ENCODE results near the gene RIPOR2. TPM values are rescaled to one million over a fixed set of nuclear protein-coding genes. Genes with fewer than 3 reads are reported as not detected.

The RIPOR2 gene
- total and polyA plus RNA-seq, 8 donors: 2.0 to 19.3 (median 9.4) TPM; not detected in 1

DNA sequence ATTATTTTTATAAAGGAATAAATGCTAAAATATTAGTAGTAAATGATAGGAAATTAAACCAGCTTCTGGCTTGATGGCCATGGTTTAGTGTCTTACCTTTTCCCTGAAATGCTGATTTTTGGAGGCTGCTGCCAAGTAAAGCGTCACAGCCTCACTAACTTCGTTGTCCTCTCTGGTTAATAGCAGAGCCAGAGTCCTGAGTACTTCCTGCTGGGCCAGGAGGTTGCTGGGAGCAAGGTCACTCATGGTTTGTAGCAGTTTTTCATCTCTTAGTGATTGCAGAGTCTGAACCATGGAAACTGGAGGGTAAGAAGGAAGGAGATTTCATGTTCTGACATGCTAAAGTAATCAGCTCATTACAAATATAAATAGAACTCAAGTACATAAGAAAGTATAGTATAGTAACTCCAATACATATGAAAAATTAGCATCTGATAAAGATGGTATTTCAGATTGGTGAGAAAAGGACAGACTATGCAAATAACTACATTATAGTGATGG, 110.6 kb downstream of the RIPOR2 start:
- H3K9me3 ChIP-seq: no peaks in the 10 kb centered on the region
- intact Hi-C loops (cut with DNase I; ENCODE audit: low total_unique reads): no loop called here
- H3K27me3 ChIP-seq: no peaks in the 10 kb centered on the region
- H3K27ac ChIP-seq: no peak overlapping the region
- peak in 1 of 2 donors; percentile 28 for DNase-seq
- no peaks in the 10 kb centered on the region for H3K4me1 ChIP-seq
- H3K36me3 ChIP-seq: peaks cover 7 to 47% (median 33%) of the 10 kb centered on the region in 4 donors
- 60 to 80% (median 66%) methylated on average over 2 of the region's 2 CpGs for WGBS, 5 donors
- no peak overlapping the region for H3K4me3 ChIP-seq
- TF ChIP-seq EP300 (IDR thresholded peaks at IDR 0.05) (no peak), POLR2AphosphoS5 (IDR thresholded peaks at IDR 0.05) (no peak), POLR2A (IDR thresholded peaks at IDR 0.05) (no peak)
- TF ChIP-seq, protein P1, sequence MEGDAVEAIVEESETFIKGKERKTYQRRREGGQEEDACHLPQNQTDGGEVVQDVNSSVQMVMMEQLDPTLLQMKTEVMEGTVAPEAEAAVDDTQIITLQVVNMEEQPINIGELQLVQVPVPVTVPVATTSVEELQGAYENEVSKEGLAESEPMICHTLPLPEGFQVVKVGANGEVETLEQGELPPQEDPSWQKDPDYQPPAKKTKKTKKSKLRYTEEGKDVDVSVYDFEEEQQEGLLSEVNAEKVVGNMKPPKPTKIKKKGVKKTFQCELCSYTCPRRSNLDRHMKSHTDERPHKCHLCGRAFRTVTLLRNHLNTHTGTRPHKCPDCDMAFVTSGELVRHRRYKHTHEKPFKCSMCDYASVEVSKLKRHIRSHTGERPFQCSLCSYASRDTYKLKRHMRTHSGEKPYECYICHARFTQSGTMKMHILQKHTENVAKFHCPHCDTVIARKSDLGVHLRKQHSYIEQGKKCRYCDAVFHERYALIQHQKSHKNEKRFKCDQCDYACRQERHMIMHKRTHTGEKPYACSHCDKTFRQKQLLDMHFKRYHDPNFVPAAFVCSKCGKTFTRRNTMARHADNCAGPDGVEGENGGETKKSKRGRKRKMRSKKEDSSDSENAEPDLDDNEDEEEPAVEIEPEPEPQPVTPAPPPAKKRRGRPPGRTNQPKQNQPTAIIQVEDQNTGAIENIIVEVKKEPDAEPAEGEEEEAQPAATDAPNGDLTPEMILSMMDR (IDR thresholded peaks at IDR 0.05): no peak

DNA sequence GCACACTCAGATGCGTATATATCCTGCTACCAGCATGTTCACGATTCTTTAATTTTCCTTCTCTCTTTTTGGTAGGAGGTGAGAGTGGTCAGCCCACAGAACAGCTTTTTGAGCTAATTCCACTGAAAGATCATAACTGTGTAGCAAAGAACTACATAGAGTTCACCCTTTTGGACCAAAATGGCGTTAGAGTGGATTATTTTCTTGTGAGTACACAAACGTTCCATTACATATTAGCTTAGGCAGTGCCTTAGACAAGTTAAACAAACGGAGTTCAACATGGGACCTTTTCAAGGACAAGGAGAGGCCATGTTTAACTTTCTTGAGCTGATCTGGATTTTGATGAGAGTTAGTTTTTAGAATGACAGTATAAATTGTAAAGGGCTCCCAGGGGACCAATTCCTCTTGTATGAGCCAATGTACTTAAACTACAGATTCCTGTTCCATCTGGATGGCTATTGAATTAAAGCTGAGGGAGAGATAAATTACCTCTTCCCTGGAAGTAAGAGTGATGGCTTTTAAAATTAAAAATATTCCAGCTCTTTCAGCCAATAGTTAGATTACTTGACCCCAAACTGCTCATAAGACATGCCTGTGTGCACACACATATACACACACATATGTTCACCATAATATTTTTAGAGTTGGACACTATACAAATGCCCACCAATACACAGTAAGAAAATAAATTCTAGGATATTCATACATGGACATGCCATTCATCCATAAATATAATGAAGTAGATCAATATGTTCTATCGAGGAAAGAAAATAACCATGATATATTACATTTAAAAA, 111.4 kb downstream of the RIPOR2 start:
- WGBS, 5 donors: 59 to 73% (median 69%) methylated on average over 6 of the region's 6 CpGs
- peak in 1 of 2 donors; percentile 28 for DNase-seq
- Histone ChIP-seq H3K27ac (peak overlapping the region in 2 of 5 donors; percentile 1 to 5), H3K27me3 (no peaks in the 10 kb centered on the region), H3K4me1 (no peaks in the 10 kb centered on the region), H3K9me3 (no peaks in the 10 kb centered on the region), H3K36me3 (peaks cover 7 to 47% (median 33%) of the 10 kb centered on the region in 4 donors), H3K4me3 (no peak overlapping the region)
- intact Hi-C loops (cut with DNase I; ENCODE audit: low total_unique reads): no loop called here
- TF ChIP-seq, protein P1 (IDR thresholded peaks at IDR 0.05): no peak
- TF ChIP-seq POLR2AphosphoS5 (IDR thresholded peaks at IDR 0.05): no peak
- no peak for TF ChIP-seq EP300 (IDR thresholded peaks at IDR 0.05)

DNA sequence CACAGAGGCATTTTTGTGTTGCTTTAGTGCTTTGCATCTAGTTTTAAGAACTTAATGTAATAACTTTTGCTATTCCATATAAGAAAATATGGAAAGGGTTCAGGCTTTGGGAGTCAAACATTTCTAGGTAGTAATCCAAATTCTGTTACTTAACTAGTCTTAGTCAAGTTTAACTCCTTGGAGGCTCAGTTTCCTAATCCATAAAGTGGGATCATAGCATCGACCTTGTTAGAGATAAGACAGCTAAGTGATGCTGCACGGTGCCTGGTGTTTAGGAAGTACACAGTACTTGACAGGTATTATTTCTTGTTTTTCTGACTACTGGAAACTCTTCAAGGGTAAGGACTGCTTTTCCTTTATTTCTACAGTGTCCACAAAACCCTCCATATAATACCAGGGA, 112.6 kb downstream of the RIPOR2 start:
- Histone ChIP-seq H3K4me3 (no peak overlapping the region), H3K36me3 (peaks cover 7 to 40% (median 32%) of the 10 kb centered on the region in 4 donors), H3K9me3 (no peaks in the 10 kb centered on the region), H3K4me1 (no peaks in the 10 kb centered on the region), H3K27me3 (no peaks in the 10 kb centered on the region), H3K27ac (no peak overlapping the region)
- intact Hi-C loops (cut with DNase I; ENCODE audit: low total_unique reads): no loop called here
- 77 to 96% (median 85%) methylated on average over 2 of the region's 2 CpGs for WGBS, 5 donors
- DNase-seq: no peak
- TF ChIP-seq POLR2AphosphoS5 (IDR thresholded peaks at IDR 0.05) (no peak), POLR2A (IDR thresholded peaks at IDR 0.05) (no peak), EP300 (IDR thresholded peaks at IDR 0.05) (no peak)
- TF ChIP-seq, protein P1 (IDR thresholded peaks at IDR 0.05): no peak

DNA sequence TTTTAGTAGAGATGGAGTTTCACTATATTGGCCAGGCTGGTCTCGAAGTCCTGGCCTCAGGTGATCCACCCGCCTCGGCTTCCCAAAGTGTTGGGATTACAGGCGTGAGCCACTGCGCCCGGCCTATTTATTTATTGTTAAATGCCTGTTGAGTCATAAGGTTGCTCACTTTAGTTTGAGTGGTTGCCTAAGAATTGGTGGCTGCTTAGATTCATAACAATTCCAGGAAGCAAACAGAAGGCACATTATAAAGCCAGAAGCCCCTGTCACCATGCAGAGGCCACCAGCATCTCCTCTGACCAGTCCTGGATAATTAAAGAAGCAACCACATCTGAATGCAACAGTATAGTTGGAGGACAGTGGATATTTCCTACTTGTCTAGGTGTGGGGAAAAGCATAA, 113.1 kb downstream of the RIPOR2 start:
- intact Hi-C loops (cut with DNase I; ENCODE audit: low total_unique reads): no loop called here
- no peak for TF ChIP-seq POLR2AphosphoS5 (IDR thresholded peaks at IDR 0.05)
- TF ChIP-seq, protein P1 (IDR thresholded peaks at IDR 0.05): no peak
- TF ChIP-seq POLR2A (IDR thresholded peaks at IDR 0.05): no peak
- no peak for TF ChIP-seq EP300 (IDR thresholded peaks at IDR 0.05)
- DNase-seq: no peak

More for the DNA sequence above, 113.1 kb downstream of the RIPOR2 start:
- Histone ChIP-seq H3K9me3 (no peaks in the 10 kb centered on the region), H3K4me3 (no peak overlapping the region), H3K4me1 (no peaks in the 10 kb centered on the region), H3K36me3 (peaks cover 4 to 40% (median 32%) of the 10 kb centered on the region in 4 donors), H3K27me3 (no peaks in the 10 kb centered on the region), H3K27ac (no peak overlapping the region)
- 89 to 95% (median 93%) methylated on average over 6 of the region's 6 CpGs for WGBS, 5 donors

All from stomach (tissue), 9 donors.